ENCODE data around the gene SLC35B4. TPM values are rescaled to one million over a fixed set of nuclear protein-coding genes. Genes with fewer than 3 reads are reported as not detected.
A peak's percentile ranks its signal among the peaks of the same experiment; 100 is the strongest.

SLC35B4 gene, protein sequence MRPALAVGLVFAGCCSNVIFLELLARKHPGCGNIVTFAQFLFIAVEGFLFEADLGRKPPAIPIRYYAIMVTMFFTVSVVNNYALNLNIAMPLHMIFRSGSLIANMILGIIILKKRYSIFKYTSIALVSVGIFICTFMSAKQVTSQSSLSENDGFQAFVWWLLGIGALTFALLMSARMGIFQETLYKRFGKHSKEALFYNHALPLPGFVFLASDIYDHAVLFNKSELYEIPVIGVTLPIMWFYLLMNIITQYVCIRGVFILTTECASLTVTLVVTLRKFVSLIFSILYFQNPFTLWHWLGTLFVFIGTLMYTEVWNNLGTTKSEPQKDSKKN
- 10 to 100 TPM; 22.7 to 32.0 TPM for total RNA-seq

DNA sequence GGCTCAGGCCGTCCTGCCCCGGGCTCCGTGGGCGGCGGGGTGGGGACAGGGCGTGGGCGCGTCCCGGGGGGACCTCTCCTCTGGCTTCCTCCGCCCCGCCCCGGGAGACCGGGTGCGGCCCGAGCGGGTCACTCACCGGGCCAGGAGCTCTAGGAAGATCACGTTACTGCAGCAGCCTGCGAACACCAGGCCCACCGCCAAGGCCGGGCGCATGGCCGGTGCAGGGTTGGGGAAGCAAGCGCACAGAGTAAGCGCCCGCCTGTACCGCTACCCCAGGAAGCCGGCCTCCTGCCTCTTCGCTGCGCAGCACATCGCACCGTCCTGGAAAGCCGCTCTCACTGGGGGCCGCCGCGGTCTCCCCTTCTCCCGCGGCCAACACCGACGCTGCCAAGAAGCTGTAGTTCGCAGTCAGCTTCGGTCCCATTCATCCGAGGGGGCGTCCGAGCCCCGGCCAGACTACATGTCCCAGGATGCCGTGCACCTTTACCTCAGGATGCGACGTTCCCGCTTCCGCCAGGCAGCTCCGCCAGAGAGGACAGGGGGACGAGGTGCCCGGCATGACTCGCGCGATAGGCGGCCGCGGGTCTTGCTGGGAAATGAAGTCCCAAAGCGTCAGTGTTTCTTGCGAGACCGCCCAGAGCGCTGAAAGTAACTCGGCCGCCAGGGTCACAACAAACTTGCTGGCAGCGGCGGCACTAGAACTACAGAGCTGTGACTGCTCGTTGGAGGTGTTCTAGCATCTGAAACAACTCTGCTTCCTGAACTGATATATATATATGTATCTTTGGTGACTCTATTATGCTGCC lies at the start of gene SLC35B4:
TSS of gene SLC35B4 (minus strand) at position 392 of the 806 bp plus-strand sequence. CDS start at position 213, 179 bp downstream.
- DNase-seq (ENCODE audit: low spot score) (peak; percentile 96), ATAC-seq (peak; percentile 99 to 100)
- H3K9me3 Mint-ChIP-seq: no peaks in the 10 kb centered on the region
- H3K4me1 Mint-ChIP-seq (ENCODE audit: low read depth in 2 of 2): peaks cover 9 to 15% of the 10 kb centered on the region in 2 donors
- peaks cover 12 to 23% of the 10 kb centered on the region in 2 donors for H3K27me3 Mint-ChIP-seq
- H3K4me3 Mint-ChIP-seq: peak within 1 kb of the TSS; percentile 79
- H3K27ac Mint-ChIP-seq: peak within 1 kb of the TSS; percentile 50 to 53
- H3K36me3 Mint-ChIP-seq: no peaks in the 10 kb centered on the region

DNA sequence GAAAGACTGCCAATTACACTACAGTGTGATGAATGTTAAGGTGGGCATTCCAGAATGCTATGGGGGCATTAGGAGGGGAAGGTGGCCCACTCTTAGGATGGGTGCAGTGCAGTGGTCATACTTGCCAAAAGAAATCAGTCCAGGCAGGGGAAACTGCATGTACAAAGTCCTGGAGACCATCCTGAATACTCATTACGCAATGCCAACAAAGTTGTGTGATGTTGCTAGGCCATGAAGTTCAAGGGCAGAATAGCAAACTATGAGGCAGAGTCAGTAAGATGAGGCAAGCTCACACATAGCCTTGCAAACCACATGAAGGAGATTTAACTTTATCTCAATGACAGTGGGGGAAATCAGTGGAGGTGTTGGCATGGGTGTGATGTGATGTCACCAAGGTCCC lies 49.8 kb upstream of the SLC35B4 start:
- Mint-ChIP-seq H3K36me3 (no peaks in the 10 kb centered on the region), H3K27me3 (peaks cover 19 to 51% of the 10 kb centered on the region in 2 donors), H3K27ac (no peak overlapping the region), H3K4me1 (ENCODE audit: low read depth in 2 of 2) (no peaks in the 10 kb centered on the region), H3K9me3 (no peaks in the 10 kb centered on the region), H3K4me3 (no peak overlapping the region)
- DNase-seq (ENCODE audit: low spot score) (no peak), ATAC-seq (no peak)

DNA sequence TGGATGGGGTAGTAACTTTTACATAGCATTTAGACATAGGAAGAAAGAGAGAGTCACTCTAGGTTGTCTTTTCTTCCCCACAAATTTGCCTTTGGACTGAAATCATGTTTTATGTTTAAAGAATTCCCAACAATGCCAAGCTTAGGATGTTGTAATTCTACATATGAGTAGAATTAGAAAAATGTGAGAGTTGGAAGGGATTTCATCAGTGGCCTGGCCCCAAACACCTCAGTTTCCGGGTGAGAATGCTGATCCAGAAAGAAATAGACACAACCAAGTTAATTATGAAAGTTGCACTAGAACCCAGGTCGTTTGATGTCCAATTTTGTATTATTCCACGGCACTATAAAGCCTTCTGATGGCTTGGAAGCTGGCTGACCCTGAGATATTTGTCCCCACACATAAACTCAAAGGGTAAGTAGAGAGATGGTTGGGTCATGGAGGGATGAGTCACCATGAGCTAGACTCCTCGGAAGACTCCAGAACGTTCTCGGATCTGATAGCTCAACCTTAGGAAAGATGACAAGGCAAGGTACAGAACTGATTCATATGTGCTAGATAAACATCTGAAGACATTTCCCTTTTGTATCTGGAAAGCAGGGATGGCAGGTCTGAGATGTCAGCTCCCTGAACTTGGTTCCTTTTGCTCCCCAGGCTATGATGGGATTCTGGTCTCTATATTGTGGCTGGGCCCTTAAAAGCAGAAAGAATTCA lies 48.8 kb upstream of the SLC35B4 start:
- ATAC-seq: no peak
- H3K27me3 Mint-ChIP-seq: peaks cover 18 to 58% of the 10 kb centered on the region in 2 donors
- no peak overlapping the region for H3K27ac Mint-ChIP-seq
- DNase-seq (ENCODE audit: low spot score): no peak
- no peak overlapping the region for H3K4me3 Mint-ChIP-seq
- H3K36me3 Mint-ChIP-seq: no peaks in the 10 kb centered on the region
- no peaks in the 10 kb centered on the region for H3K4me1 Mint-ChIP-seq (ENCODE audit: low read depth in 2 of 2)
- no peaks in the 10 kb centered on the region for H3K9me3 Mint-ChIP-seq

- Mint-ChIP-seq H3K9me3 (no peaks in the 10 kb centered on the region), H3K27ac (no peak overlapping the region), H3K4me1 (ENCODE audit: low read depth in 2 of 2) (no peaks in the 10 kb centered on the region), H3K36me3 (no peaks in the 10 kb centered on the region), H3K4me3 (no peak overlapping the region), H3K27me3 (peaks cover 12 to 50% of the 10 kb centered on the region in 2 donors)
- DNase-seq (ENCODE audit: low spot score) (no peak), ATAC-seq (no peak)
Observed at GRCh38 chr7:134364619-134365037, 47.9 kb upstream of the SLC35B4 start.

GRCh38 chr7:134362587-134363483 lies 46.1 kb upstream of the SLC35B4 start:
- ATAC-seq: no peak
- H3K36me3 Mint-ChIP-seq: no peaks in the 10 kb centered on the region
- no peak for DNase-seq (ENCODE audit: low spot score)
- no peak overlapping the region for H3K4me3 Mint-ChIP-seq
- no peaks in the 10 kb centered on the region for H3K9me3 Mint-ChIP-seq
- peaks cover 0 to 2% of the 10 kb centered on the region in 2 donors for H3K4me1 Mint-ChIP-seq (ENCODE audit: low read depth in 2 of 2)
- peaks cover 10 to 33% of the 10 kb centered on the region in 2 donors for H3K27me3 Mint-ChIP-seq
- H3K27ac Mint-ChIP-seq: no peak overlapping the region

DNA sequence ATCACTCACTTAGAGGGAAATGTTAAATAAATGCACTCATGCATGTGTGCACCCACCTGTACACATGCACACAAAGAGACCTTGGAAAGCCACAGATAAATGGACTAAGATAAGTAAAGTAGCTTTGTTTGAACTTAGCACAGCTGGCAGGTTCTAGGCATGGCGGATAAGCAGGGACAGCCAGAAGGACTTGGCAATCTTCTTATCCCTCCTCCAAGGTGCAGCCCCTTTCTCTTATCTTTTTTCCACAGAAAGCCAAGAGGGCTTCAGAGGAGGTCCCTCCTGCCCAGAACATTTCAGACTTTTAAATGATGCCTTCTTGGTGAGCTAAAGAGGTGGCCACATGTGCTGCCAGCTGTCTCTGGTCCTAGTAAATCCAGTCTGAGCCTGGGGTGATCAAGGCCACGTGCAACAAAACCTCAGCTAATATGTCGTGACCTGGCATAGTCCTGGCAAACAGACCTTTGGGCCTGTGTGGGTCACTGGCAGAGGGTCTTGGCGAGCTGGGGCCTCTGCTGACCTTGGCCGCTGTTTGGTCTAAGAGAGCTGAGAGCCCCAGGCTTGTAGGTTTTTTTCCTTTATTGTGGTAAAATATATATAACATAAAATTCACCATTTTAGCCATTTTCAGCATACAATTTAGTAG lies 43.2 kb upstream of the SLC35B4 start:
- Mint-ChIP-seq H3K27me3 (peaks cover 2 to 28% of the 10 kb centered on the region in 2 donors), H3K4me3 (no peak overlapping the region), H3K4me1 (ENCODE audit: low read depth in 2 of 2) (peaks cover 0 to 2% of the 10 kb centered on the region in 2 donors), H3K9me3 (no peaks in the 10 kb centered on the region), H3K27ac (no peak overlapping the region), H3K36me3 (no peaks in the 10 kb centered on the region)
- DNase-seq (ENCODE audit: low spot score): no peak
- ATAC-seq: no peak

DNA sequence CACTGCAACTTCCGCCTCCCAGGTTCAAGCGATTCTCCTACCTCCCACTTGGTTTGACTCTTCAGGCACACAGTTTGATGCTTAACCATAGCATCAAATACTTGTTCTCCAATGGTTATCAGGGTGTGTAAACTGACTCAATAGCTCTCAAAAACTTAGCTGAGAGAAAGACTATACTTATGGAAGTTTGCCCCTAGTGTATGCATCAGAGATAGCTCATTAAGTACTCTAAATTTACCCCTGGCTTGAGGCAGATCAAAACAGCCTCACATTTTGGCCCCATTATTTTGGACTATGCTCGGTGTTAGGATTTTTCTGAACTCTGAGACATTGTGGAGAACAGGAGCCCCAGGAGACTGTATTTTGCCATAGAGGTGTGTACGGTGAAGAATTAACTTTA lies 40.8 kb upstream of the SLC35B4 start:
- Mint-ChIP-seq H3K4me3 (no peak overlapping the region), H3K9me3 (no peaks in the 10 kb centered on the region), H3K4me1 (ENCODE audit: low read depth in 2 of 2) (peaks cover 0 to 2% of the 10 kb centered on the region in 2 donors), H3K27ac (no peak overlapping the region), H3K36me3 (no peaks in the 10 kb centered on the region), H3K27me3 (peaks cover 0 to 19% of the 10 kb centered on the region in 2 donors)
- ATAC-seq: no peak
- no peak for DNase-seq (ENCODE audit: low spot score)

GRCh38 chr7:134356421-134356936 lies 39.7 kb upstream of the SLC35B4 start:
- Mint-ChIP-seq H3K27ac (no peak overlapping the region), H3K4me1 (ENCODE audit: low read depth in 2 of 2) (peaks cover 0 to 2% of the 10 kb centered on the region in 2 donors), H3K36me3 (no peaks in the 10 kb centered on the region), H3K27me3 (peaks cover 0 to 15% of the 10 kb centered on the region in 2 donors), H3K4me3 (no peak overlapping the region), H3K9me3 (no peaks in the 10 kb centered on the region)
- DNase-seq (ENCODE audit: low spot score) (no peak), ATAC-seq (no peak)

GRCh38 chr7:134355927-134356326 lies 39.2 kb upstream of the SLC35B4 start:
- Mint-ChIP-seq H3K36me3 (no peaks in the 10 kb centered on the region), H3K27me3 (peaks cover 0 to 11% of the 10 kb centered on the region in 2 donors), H3K9me3 (no peaks in the 10 kb centered on the region), H3K4me3 (no peak overlapping the region), H3K27ac (no peak overlapping the region), H3K4me1 (ENCODE audit: low read depth in 2 of 2) (peaks cover 0 to 2% of the 10 kb centered on the region in 2 donors)
- no peak for ATAC-seq
- DNase-seq (ENCODE audit: low spot score): no peak

GRCh38 chr7:134355004-134355525 lies 38.3 kb upstream of the SLC35B4 start:
- Mint-ChIP-seq H3K27me3 (peaks cover 0 to 7% of the 10 kb centered on the region in 2 donors), H3K36me3 (no peaks in the 10 kb centered on the region), H3K4me1 (ENCODE audit: low read depth in 2 of 2) (peaks cover 0 to 2% of the 10 kb centered on the region in 2 donors), H3K27ac (no peak overlapping the region), H3K9me3 (no peaks in the 10 kb centered on the region), H3K4me3 (no peak overlapping the region)
- DNase-seq (ENCODE audit: low spot score) (no peak), ATAC-seq (peak; percentile 18 to 34)

- ATAC-seq (no peak), DNase-seq (ENCODE audit: low spot score) (no peak)
- no peak overlapping the region for H3K4me3 Mint-ChIP-seq
- H3K36me3 Mint-ChIP-seq: no peaks in the 10 kb centered on the region
- H3K27ac Mint-ChIP-seq: no peak overlapping the region
- H3K9me3 Mint-ChIP-seq: no peaks in the 10 kb centered on the region
- H3K4me1 Mint-ChIP-seq (ENCODE audit: low read depth in 2 of 2): peaks cover 0 to 2% of the 10 kb centered on the region in 2 donors
- H3K27me3 Mint-ChIP-seq: peaks cover 0 to 7% of the 10 kb centered on the region in 2 donors
Observed at GRCh38 chr7:134353411-134353810, 36.7 kb upstream of the SLC35B4 start.

- Mint-ChIP-seq H3K4me1 (ENCODE audit: low read depth in 2 of 2) (no peaks in the 10 kb centered on the region), H3K27ac (no peak overlapping the region), H3K36me3 (no peaks in the 10 kb centered on the region), H3K27me3 (peaks cover 13 to 20% of the 10 kb centered on the region in 2 donors), H3K9me3 (no peaks in the 10 kb centered on the region), H3K4me3 (no peak overlapping the region)
- no peak for DNase-seq (ENCODE audit: low spot score)
- ATAC-seq: no peak
Observed at GRCh38 chr7:134351424-134351823, 34.7 kb upstream of the SLC35B4 start.
